B cell (primary cell): Measurements from ENCODE around the gene MAP7D1. TPM values are rescaled to one million over a fixed set of nuclear protein-coding genes. Genes with fewer than 3 reads are reported as not detected.

ENCODE experiments used
- ATAC-seq: fragments of 200-7000 bp; cut with Tn5 transposase; one replicate; pipeline ENCODE4 v1.10.0; 2021; ENCODE audit warnings: low read depth, mild to moderate bottlenecking, moderate number of reproducible peaks, moderate library complexity
- CTCF ChIA-PET: fragments of 350-600 bp; sonication (Branson Sonifier 250); formaldehyde crosslinking; loops from one replicate; lab custom pipeline; 2021; ENCODE audit warnings: antibody characterized with exemption, inconsistent platforms; lab: Charles Lee
- POLR2A ChIA-PET: fragments of 350-600 bp; sonication (Branson Sonifier 250); formaldehyde crosslinking; loops from one replicate; lab custom pipeline; 2021; ENCODE audit warnings: antibody characterized with exemption; lab: Charles Lee
- DNase-seq: peaks from one replicate; pipeline ENCODE4 v3.0.0; 2013
- H2AFZ ChIP-seq: 2 replicates; pipeline ENCODE4 v1.6.1; 2012; ENCODE audit warnings: mild to moderate bottlenecking, low read depth, low read length; ENCODE audit not compliant: insufficient read depth, poor library complexity, severe bottlenecking
- H3K27ac ChIP-seq, 2 donors: 1 replicate in 1 of 2; 2 replicates in 1 of 2; pipeline ENCODE4 v1.5.1; 2012 to 2013; ENCODE audit warnings: low read length in 2 of 2, mild to moderate bottlenecking in 2 of 2, moderate library complexity in 1 of 2
- H3K27me3 ChIP-seq, 4 experiments: fragments of 200-600 bp in 1 of 4; sonication (generic) in 1 of 4; replicated peaks in 1 of 4; 1 replicate in 2 of 4; 2 replicates in 2 of 4; pipeline versions ENCODE4 v1.6.1 to v1.7.0; 2013 to 2016; ENCODE audit warnings: low read length in 3 of 4, mild to moderate bottlenecking in 2 of 4, mixed read lengths in 1 of 4, moderate library complexity in 1 of 4; ENCODE audit not compliant: insufficient read depth in 4 of 4, control insufficient read depth in 3 of 4; ENCODE audit errors: control extremely low read depth in 1 of 4
- H3K36me3 ChIP-seq, 2 experiments: replicated peaks in 1 of 2; 1 replicate in 1 of 2; 2 replicates in 1 of 2; pipeline versions ENCODE4 v1.6.1 to v1.7.1; 2013; ENCODE audit warnings: low read length in 1 of 2; ENCODE audit not compliant: insufficient read depth in 2 of 2, control insufficient read depth in 1 of 2; ENCODE audit errors: control extremely low read depth in 1 of 2, extremely low read depth in 1 of 2
- H3K4me1 ChIP-seq, 2 donors: fragments of 200-600 bp in 1 of 2; sonication (generic) in 1 of 2; 1 replicate in 1 of 2; 2 replicates in 1 of 2; pipeline versions ENCODE4 v1.5.1 to v1.6.1; 2013 to 2017; ENCODE audit warnings: low read length in 2 of 2; ENCODE audit not compliant: control insufficient read depth in 2 of 2, insufficient read depth in 2 of 2
- H3K4me2 ChIP-seq: replicated peaks from 2 replicates; pipeline ENCODE3; 2012; ENCODE audit warnings: mild to moderate bottlenecking, low read depth, low read length; ENCODE audit not compliant: poor library complexity, severe bottlenecking
- H3K4me3 ChIP-seq, 5 experiments: fragments of 200-600 bp in 1 of 5; sonication (generic) in 1 of 5; 1 replicate in 3 of 5; 2 replicates in 2 of 5; pipeline versions ENCODE4 v1.5.1 to v1.7.0; 2011 to 2016; ENCODE audit warnings: low read length in 4 of 5, mild to moderate bottlenecking in 4 of 5, low read depth in 2 of 5, control low read depth in 1 of 5, moderate library complexity in 1 of 5; ENCODE audit not compliant: insufficient read depth in 1 of 5; ENCODE audit errors: control extremely low read depth in 1 of 5, extremely low read depth in 1 of 5
- H3K79me2 ChIP-seq: fragments of 200-600 bp; sonication (generic); one replicate; pipeline ENCODE4 v1.6.0; 2016; ENCODE audit warnings: low read length; ENCODE audit not compliant: control insufficient read depth, insufficient read depth
- H3K9ac ChIP-seq: fragments of 200-600 bp; sonication (generic); 2 replicates; pipeline ENCODE4 v1.6.1; 2017; ENCODE audit warnings: mild to moderate bottlenecking, low read length, moderate library complexity
- H3K9me3 ChIP-seq, 3 donors: one replicate each; pipeline versions ENCODE4 v1.6.1 to v1.7.1; 2013; ENCODE audit warnings: low read length in 2 of 3; ENCODE audit not compliant: control insufficient read depth in 2 of 3, insufficient read depth in 1 of 3; ENCODE audit errors: control extremely low read depth in 1 of 3
- H4K20me1 ChIP-seq: 2 replicates; pipeline ENCODE4 v1.6.0; 2012; ENCODE audit warnings: mild to moderate bottlenecking, low read length; ENCODE audit not compliant: insufficient read depth, control insufficient read depth, poor library complexity, severe bottlenecking
- H3K27ac Mint-ChIP-seq: one replicate; pipeline ENCODE4 v1.8.0; 2021; ENCODE audit warnings: mixed read lengths
- H3K27me3 Mint-ChIP-seq: one replicate; pipeline ENCODE4 v1.8.0; 2021; ENCODE audit warnings: mixed read lengths
- H3K4me1 Mint-ChIP-seq: one replicate; pipeline ENCODE4 v1.8.0; 2021; ENCODE audit warnings: mixed read lengths
- H3K4me3 Mint-ChIP-seq: one replicate; pipeline ENCODE4 v1.8.0; 2021; ENCODE audit warnings: mixed read lengths
- H3K9me3 Mint-ChIP-seq: one replicate; pipeline ENCODE4 v1.8.0; 2022; ENCODE audit warnings: mixed read lengths; ENCODE audit not compliant: insufficient read depth
- EZH2 ChIP-seq: IDR thresholded peaks from 2 replicates; pipeline ENCODE4 v1.6.1; 2012; ENCODE audit warnings: borderline replicate concordance, low read depth, mild to moderate bottlenecking, moderate library complexity, low read length; ENCODE audit not compliant: insufficient read depth, poor library complexity, severe bottlenecking
- WGBS: methylation state at CpG from one replicate; pipeline ENCODE4 v1.1.5; 2013; ENCODE audit warnings: missing lambda C conversion rate; ENCODE audit not compliant: insufficient coverage; 5-methylcytosine and 5-hydroxymethylcytosine counted together
- intact Hi-C: fragments of 100-400 bp; cut with micrococcal nuclease; formaldehyde crosslinking; loops from one replicate; pipeline ENCODE4 v1.10.0; 2022
- polyA plus RNA-seq: library from polyadenylated mRNA; depleted of rRNA; stranded (reverse); fragments of >200 nt; gene quantifications from 2 replicates; pipeline ENCODE4 v1.2.3, GENCODE V29; 2012
- total RNA-seq, 2 donors: library from RNA; stranded (reverse); fragments of 120-200 nt in 1 of 2; gene quantifications; 1 replicate in 1 of 2; 2 replicates in 1 of 2; pipeline versions ENCODE4 v1.2.3 to v1.2.4, GENCODE V29; 2013 to 2022
- TF ChIP-seq, protein P1 (sequence below): fragments of 200-600 bp; IDR thresholded peaks from one replicate; pipeline ENCODE4 v1.8.0; 2022; ENCODE audit warnings: antibody characterized with exemption, mild to moderate bottlenecking

The MAP7D1 gene
- total and polyA plus RNA-seq, 2 donors (not counting 1 experiment from before 2014, with no cell fraction given) = 44.2 to 65.2 TPM

DNA sequence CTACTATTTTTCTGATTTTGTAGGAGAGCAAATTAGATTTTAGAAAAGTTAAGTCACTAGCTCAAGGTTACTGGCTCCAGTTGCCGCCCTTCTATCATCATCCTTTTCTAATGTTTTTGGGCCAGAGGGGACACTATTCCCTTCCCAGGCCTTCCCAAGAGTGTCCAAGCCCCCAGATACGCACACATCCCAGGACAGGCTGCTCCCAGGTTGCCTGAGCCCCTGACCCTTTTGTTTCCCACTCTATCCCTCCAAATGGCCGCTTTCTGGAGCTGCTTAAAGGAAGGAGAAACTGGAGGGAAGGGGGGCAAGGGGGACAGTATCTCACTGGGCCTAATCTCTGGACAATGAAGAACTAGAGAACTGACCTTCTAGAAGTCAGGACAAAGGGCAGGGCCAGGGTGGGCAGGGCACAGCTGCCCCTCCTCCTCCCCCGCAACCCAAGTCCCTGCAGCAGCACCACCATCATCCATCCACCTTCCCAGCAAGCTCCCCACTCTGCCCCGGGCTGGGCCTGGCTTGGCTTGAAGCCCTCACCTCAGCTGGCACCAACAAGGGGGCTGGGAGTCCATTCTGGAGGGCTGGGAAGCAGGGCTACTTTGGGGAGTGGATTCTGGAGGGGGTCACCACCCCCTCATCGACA is 1.1 kb upstream of the MAP7D1 start:
- no peaks in the 10 kb centered on the region for H3K27me3 Mint-ChIP-seq
- ChIA-PET POLR2A (no interaction called here), CTCF (interaction anchor here (1.1 to 9.5 kb wide), 3 partner anchors 33 to 134 kb away, joined by 3 to 135 read pairs (median 31); partner anchors contain the start of gene THRAP3)
- H3K4me3 ChIP-seq = peak overlapping the region; percentile 70 to 97 (median 91)
- H3K36me3 ChIP-seq = no peaks in the 10 kb centered on the region
- no peaks in the 10 kb centered on the region for H3K9me3 ChIP-seq
- WGBS = 100% methylated on average over 1 of the region's 6 CpGs
- H3K4me3 Mint-ChIP-seq = peak overlapping the region; percentile 89
- H3K4me1 Mint-ChIP-seq = peaks cover 67% of the 10 kb centered on the region
- ATAC-seq = no peak
- intact Hi-C loops = no loop called here
- no peaks in the 10 kb centered on the region for H4K20me1 ChIP-seq
- H2AFZ ChIP-seq = peak overlapping the region; percentile 93
- peak overlapping the region; percentile 94 for H3K4me2 ChIP-seq
- TF ChIP-seq, protein P1, sequence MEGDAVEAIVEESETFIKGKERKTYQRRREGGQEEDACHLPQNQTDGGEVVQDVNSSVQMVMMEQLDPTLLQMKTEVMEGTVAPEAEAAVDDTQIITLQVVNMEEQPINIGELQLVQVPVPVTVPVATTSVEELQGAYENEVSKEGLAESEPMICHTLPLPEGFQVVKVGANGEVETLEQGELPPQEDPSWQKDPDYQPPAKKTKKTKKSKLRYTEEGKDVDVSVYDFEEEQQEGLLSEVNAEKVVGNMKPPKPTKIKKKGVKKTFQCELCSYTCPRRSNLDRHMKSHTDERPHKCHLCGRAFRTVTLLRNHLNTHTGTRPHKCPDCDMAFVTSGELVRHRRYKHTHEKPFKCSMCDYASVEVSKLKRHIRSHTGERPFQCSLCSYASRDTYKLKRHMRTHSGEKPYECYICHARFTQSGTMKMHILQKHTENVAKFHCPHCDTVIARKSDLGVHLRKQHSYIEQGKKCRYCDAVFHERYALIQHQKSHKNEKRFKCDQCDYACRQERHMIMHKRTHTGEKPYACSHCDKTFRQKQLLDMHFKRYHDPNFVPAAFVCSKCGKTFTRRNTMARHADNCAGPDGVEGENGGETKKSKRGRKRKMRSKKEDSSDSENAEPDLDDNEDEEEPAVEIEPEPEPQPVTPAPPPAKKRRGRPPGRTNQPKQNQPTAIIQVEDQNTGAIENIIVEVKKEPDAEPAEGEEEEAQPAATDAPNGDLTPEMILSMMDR = no peak
- TF ChIP-seq EZH2 = no peak
- H3K79me2 ChIP-seq = peaks cover 63% of the 10 kb centered on the region
- H3K9me3 Mint-ChIP-seq = no peaks in the 10 kb centered on the region
- peak overlapping the region; percentile 96 for H3K27ac ChIP-seq
- no peaks in the 10 kb centered on the region for H3K27me3 ChIP-seq
- H3K4me1 ChIP-seq = peaks cover 54 to 60% of the 10 kb centered on the region in 2 donors
- H3K27ac Mint-ChIP-seq = peak overlapping the region; percentile 95
- H3K9ac ChIP-seq = peak overlapping the region; percentile 98
- no peak for DNase-seq
